Transverse colon (tissue), 3 donors: Measurements from ENCODE around the gene VPS13C.

Source experiments
- CTCF ChIP-seq, 5 experiments: fragments of 200-600 bp in 3 of 5; fragments of 450-650 bp in 2 of 5; sonication (generic) in 3 of 5; IDR thresholded peaks; 1 replicate in 2 of 5; 2 replicates in 3 of 5; pipeline ENCODE4 v1.5.1; 2016 to 2017; ENCODE audit warnings: antibody characterized with exemption in 5 of 5, inconsistent platforms in 3 of 5, mild to moderate bottlenecking in 2 of 5, moderate library complexity in 1 of 5
- EP300 ChIP-seq: sonication (generic); formaldehyde crosslinking; IDR thresholded peaks from one replicate; pipeline ENCODE4 v1.6.1; 2017; ENCODE audit warnings: antibody characterized with exemption, low read depth
- POLR2A ChIP-seq: fragments of 450-650 bp; IDR thresholded peaks from one replicate; pipeline ENCODE4 v1.6.1; 2016; ENCODE audit warnings: antibody characterized with exemption, mild to moderate bottlenecking, moderate library complexity

- TF ChIP-seq POLR2A: no peak
- no peak for TF ChIP-seq CTCF (IDR thresholded peaks at IDR 0.05)
- TF ChIP-seq EP300: no peak
Observed at GRCh38 chr15:61819386-61819785, 240.9 kb downstream of the VPS13C start.
